HepG2 (cell line): ENCODE measurements around the gene CXADR. TPM values are rescaled to one million over a fixed set of nuclear protein-coding genes. Genes with fewer than 3 reads are reported as not detected.

Experiments
- CCDC6 ChIP-seq: sonication (generic); formaldehyde crosslinking; IDR thresholded peaks from 2 replicates; pipeline ENCODE4 v1.8.1; 2022; ENCODE audit warnings: mild to moderate bottlenecking, missing genetic modification reagents, moderate library complexity
- ERF ChIP-seq: IDR thresholded peaks from 2 replicates; pipeline ENCODE4 v1.6.1; 2018; ENCODE audit warnings: missing biosample characterization, missing genetic modification reagents
- HNF4A ChIP-seq: sonication (generic); formaldehyde crosslinking; IDR thresholded peaks from 2 replicates; pipeline ENCODE4 v1.4.0; 2020; ENCODE audit warnings: missing genetic modification reagents
- KDM2A ChIP-seq: sonication (generic); formaldehyde crosslinking; IDR thresholded peaks from 2 replicates; pipeline ENCODE4 v1.4.0; 2020; ENCODE audit warnings: low read depth, missing genetic modification reagents, borderline replicate concordance
- SKIL ChIP-seq: sonication (generic); formaldehyde crosslinking; IDR thresholded peaks from 2 replicates; pipeline ENCODE4 v1.8.0; 2022; ENCODE audit warnings: missing genetic modification reagents, mild to moderate bottlenecking, moderate library complexity, borderline replicate concordance
- SNAI1 ChIP-seq: sonication (generic); formaldehyde crosslinking; IDR thresholded peaks from 2 replicates; pipeline ENCODE4 v1.5.0; 2020; ENCODE audit warnings: mild to moderate bottlenecking, missing genetic modification reagents, borderline replicate concordance
- STAT6 ChIP-seq: sonication (generic); formaldehyde crosslinking; IDR thresholded peaks from 2 replicates; pipeline ENCODE4 v1.4.0; 2020; ENCODE audit warnings: missing genetic modification reagents, mild to moderate bottlenecking, borderline replicate concordance
- TBL1XR1 ChIP-seq: fragments of 150-350 bp; IDR thresholded peaks from 2 replicates; pipeline ENCODE4 v1.6.1; 2014; ENCODE audit warnings: borderline replicate concordance, low read length; ENCODE audit not compliant: partially characterized antibody
- TBX3 ChIP-seq: fragments of 450-650 bp; IDR thresholded peaks from 2 replicates; pipeline ENCODE4 v1.6.1; 2017; ENCODE audit warnings: antibody characterized with exemption, mild to moderate bottlenecking, inconsistent platforms, borderline replicate concordance
- XRCC5 ChIP-seq: fragments of 200-400 bp; formaldehyde crosslinking; optimal IDR thresholded peaks from 2 replicates; pipeline ENCODE3; 2017; ENCODE audit warnings: mild to moderate bottlenecking, low read length
- YEATS2 ChIP-seq: sonication (generic); formaldehyde crosslinking; IDR thresholded peaks from 2 replicates; pipeline ENCODE4 v1.4.0; 2020; ENCODE audit warnings: missing genetic modification reagents, borderline replicate concordance
- ZHX1 ChIP-seq: sonication (generic); formaldehyde crosslinking; IDR thresholded peaks from 2 replicates; pipeline ENCODE4 v1.8.1; 2022; ENCODE audit warnings: low read depth, mild to moderate bottlenecking, missing genetic modification reagents
- ZNF121 ChIP-seq: sonication (generic); formaldehyde crosslinking; IDR thresholded peaks from 2 replicates; pipeline ENCODE4 v1.5.0; 2020; ENCODE audit warnings: mild to moderate bottlenecking, missing genetic modification reagents
- ZNF230 ChIP-seq: sonication (generic); formaldehyde crosslinking; IDR thresholded peaks from 2 replicates; pipeline ENCODE4 v1.4.0; 2020; ENCODE audit warnings: mild to moderate bottlenecking, missing genetic modification reagents
- ZNF333 ChIP-seq: sonication (generic); formaldehyde crosslinking; IDR thresholded peaks from 2 replicates; pipeline ENCODE4 v1.4.0; 2020; ENCODE audit warnings: mild to moderate bottlenecking, missing genetic modification reagents, borderline replicate concordance
- ZNF468 ChIP-seq: sonication (generic); formaldehyde crosslinking; IDR thresholded peaks from 2 replicates; pipeline ENCODE4 v1.8.0; 2022; ENCODE audit warnings: mild to moderate bottlenecking, moderate library complexity, missing genetic modification reagents
- ZNF605 ChIP-seq: sonication (generic); formaldehyde crosslinking; IDR thresholded peaks from 2 replicates; pipeline ENCODE4 v1.8.0; 2022; ENCODE audit warnings: mild to moderate bottlenecking, missing genetic modification reagents
- ZNF703 ChIP-seq: sonication (generic); formaldehyde crosslinking; IDR thresholded peaks from 2 replicates; pipeline ENCODE4 v1.5.1; 2020; ENCODE audit warnings: missing genetic modification reagents, mild to moderate bottlenecking, moderate library complexity, borderline replicate concordance
- ZNF790 ChIP-seq: sonication (generic); formaldehyde crosslinking; IDR thresholded peaks from 2 replicates; pipeline ENCODE4 v1.8.0; 2022; ENCODE audit warnings: missing genetic modification reagents, mild to moderate bottlenecking, borderline replicate concordance
- ZNF878 ChIP-seq: sonication (generic); formaldehyde crosslinking; IDR thresholded peaks from 2 replicates; pipeline ENCODE4 v1.8.1; 2023; ENCODE audit warnings: mild to moderate bottlenecking, missing genetic modification reagents, moderate library complexity
- polyA plus RNA-seq, 8 experiments: library from polyadenylated mRNA; depleted of rRNA in 3 of 8; stranded (reverse) in 7 of 8; unstranded in 1 of 8; fragments of >200 nt; fragmentation: Illumina TruSeq in 4 of 8; extraction: Trizol in 4 of 8; gene quantifications; 2 replicates each; pipeline versions ENCODE4 v1.2.1 to v1.2.3, GENCODE V29; 2011 to 2016; ENCODE audit warnings: low read depth in 4 of 8, missing spikeins in 1 of 8, mixed read lengths in 1 of 8; ENCODE audit not compliant: insufficient read depth in 1 of 8
- total RNA-seq, 5 experiments: library from RNA; depleted of rRNA; stranded (reverse); fragments of >200 nt; fragmentation: Illumina TruSeq; extraction: Trizol; gene quantifications; 2 replicates each; pipeline ENCODE4 v1.2.3, GENCODE V29; 2016; ENCODE audit warnings: low read depth in 1 of 5

CXADR gene
- total and polyA plus RNA-seq, 2 of the 13 experiments (the other 11 are each of a cell fraction or from before 2014, with no cell fraction given) = 86.8 to 110 TPM

- TF ChIP-seq TBX3 (no peak), ZHX1 (CRISPR knock-in tag) (0 out of 2 replicates have a peak, but pooled peaks have one; percentile 2), ZNF605 (CRISPR knock-in tag) (0 out of 2 replicates have a peak, but pooled peaks have one; percentile 38), ZNF121 (CRISPR knock-in tag) (no peak), ERF (0 out of 2 replicates have a peak, but pooled peaks have one; percentile 18), ZNF878 (CRISPR knock-in tag) (no peak), CCDC6 (CRISPR knock-in tag) (no peak), XRCC5 (no peak), ZNF703 (CRISPR knock-in tag) (0 out of 2 replicates have a peak, but pooled peaks have one; percentile 42), ZNF230 (CRISPR knock-in tag) (0 out of 2 replicates have a peak, but pooled peaks have one; percentile 7), SKIL (CRISPR knock-in tag) (no peak), KDM2A (CRISPR knock-in tag) (0 out of 2 replicates have a peak, but pooled peaks have one; percentile 23), TBL1XR1 (no peak), YEATS2 (CRISPR knock-in tag) (no peak), ZNF468 (0 out of 2 replicates have a peak, but pooled peaks have one; percentile 49), STAT6 (CRISPR knock-in tag) (no peak), SNAI1 (CRISPR knock-in tag) (no peak), HNF4A (CRISPR knock-in tag) (no peak), ZNF333 (CRISPR knock-in tag) (0 out of 2 replicates have a peak, but pooled peaks have one; percentile 19), ZNF790 (CRISPR knock-in tag) (no peak)
These were observed 626 bp downstream of the CXADR start (continued) for GRCh38 chr21:17513214-17514123.
